ENCODE data around the gene CDK14. TPM values are rescaled to one million over a fixed set of nuclear protein-coding genes. Genes with fewer than 3 reads are reported as not detected.

The CDK14 gene
- total RNA-seq, 1 experiment from 2014 or later: 39.1 TPM

DNA sequence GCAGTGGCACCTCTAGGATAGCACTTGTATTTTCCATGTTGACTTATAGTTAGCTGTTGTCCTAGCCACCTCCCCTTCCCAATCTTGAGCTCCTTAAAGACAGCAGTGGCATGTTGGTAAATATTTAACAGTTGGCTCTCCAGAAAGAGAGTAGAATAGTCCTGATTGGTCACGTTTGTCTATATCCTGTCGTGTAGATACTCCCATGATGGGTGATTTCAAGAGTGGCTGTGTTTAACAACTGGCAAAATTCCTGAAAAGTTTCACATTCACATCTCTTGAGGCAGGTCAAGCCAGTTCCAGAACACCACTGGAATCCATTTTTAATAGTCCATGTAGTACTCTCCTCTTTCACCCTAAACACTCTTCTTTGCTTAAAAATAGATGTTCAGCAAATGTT is 599.9 kb downstream of the CDK14 start:
- Histone ChIP-seq H4K20me1 (ENCODE audit: insufficient read depth) (no peaks in the 10 kb centered on the region), H3K9me3 (ENCODE audit: insufficient read depth, low read depth) (no peaks in the 10 kb centered on the region), H3F3A (ENCODE audit: insufficient read depth, low read depth) (no peaks in the 10 kb centered on the region), H3K9me2 (ENCODE audit: insufficient read depth) (no peaks in the 10 kb centered on the region), H3K36me3 (ENCODE audit: low read depth) (no peaks in the 10 kb centered on the region), H3K79me2 (ENCODE audit: low read depth) (no peaks in the 10 kb centered on the region), H3K27me3 (ENCODE audit: insufficient read depth, low read depth) (no peaks in the 10 kb centered on the region), H3K4me2 (no peak overlapping the region), H3K27ac (no peak overlapping the region), H3K4me3 (no peak overlapping the region), H3K4me1 (replicated peaks; ENCODE audit: insufficient read depth) (no peaks in the 10 kb centered on the region), H2AFZ (no peak overlapping the region)
- ChIA-PET CTCF (no interaction called here), POLR2A (ENCODE audit: unreplicated experiment) (no interaction called here)
- intact Hi-C loops (cut with micrococcal nuclease; ENCODE audit: unreplicated experiment): no loop called here
- TF ChIP-seq EZH2 (IDR thresholded peaks at IDR 0.05; ENCODE audit: low read depth): no peak
- TF ChIP-seq, protein P1, sequence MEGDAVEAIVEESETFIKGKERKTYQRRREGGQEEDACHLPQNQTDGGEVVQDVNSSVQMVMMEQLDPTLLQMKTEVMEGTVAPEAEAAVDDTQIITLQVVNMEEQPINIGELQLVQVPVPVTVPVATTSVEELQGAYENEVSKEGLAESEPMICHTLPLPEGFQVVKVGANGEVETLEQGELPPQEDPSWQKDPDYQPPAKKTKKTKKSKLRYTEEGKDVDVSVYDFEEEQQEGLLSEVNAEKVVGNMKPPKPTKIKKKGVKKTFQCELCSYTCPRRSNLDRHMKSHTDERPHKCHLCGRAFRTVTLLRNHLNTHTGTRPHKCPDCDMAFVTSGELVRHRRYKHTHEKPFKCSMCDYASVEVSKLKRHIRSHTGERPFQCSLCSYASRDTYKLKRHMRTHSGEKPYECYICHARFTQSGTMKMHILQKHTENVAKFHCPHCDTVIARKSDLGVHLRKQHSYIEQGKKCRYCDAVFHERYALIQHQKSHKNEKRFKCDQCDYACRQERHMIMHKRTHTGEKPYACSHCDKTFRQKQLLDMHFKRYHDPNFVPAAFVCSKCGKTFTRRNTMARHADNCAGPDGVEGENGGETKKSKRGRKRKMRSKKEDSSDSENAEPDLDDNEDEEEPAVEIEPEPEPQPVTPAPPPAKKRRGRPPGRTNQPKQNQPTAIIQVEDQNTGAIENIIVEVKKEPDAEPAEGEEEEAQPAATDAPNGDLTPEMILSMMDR (conservative IDR thresholded peaks at IDR 0.05): no peak
- no TSS peak for BruUV-seq (replicated peaks)
- no peak for DNase-seq

DNA sequence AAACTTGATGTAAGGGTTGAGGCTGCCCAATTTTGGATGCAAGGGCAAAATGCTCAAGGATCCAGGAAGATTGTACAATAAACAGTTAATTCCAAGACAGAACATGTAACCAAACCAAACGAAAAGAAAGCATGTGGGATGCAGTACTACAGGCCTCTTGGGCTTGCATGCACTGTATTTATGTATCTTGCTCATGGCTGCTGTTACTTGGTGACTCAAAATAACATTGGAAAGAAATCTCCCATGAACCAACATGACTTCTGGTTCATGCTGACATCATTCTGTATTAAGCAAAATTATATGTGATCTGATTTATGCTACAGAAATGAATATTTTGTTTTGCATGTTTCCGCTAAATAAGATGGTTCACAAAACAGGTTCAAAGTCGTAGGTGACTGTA is 602.2 kb downstream of the CDK14 start:
- POLR2A ChIA-PET (ENCODE audit: unreplicated experiment): no interaction called here
- no peak for DNase-seq
- no peaks in the 10 kb centered on the region for H3F3A ChIP-seq (ENCODE audit: insufficient read depth, low read depth)

DNA sequence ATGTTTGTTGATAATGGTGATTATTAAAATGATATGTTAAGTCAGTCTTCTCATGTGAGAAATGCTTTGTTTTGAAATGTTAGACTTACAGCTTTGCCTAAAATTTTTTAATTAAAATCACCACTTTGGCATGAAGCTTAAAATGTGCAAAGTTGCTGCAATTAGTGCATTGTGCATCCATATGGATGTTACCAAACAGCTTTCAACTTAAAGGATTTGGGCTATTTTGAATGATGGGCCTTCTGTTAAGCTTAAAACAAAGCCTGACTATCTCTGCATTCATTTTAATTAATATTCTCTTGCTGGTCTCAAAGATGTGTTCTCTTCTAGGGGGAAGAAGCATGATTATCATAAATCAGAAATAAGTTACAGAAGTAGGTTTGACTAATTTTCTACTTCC is 603.5 kb downstream of the CDK14 start:
- CTCF ChIA-PET: no interaction called here
- BruUV-seq (replicated peaks): no TSS peak
- Histone ChIP-seq H3K27me3 (ENCODE audit: insufficient read depth, low read depth) (no peaks in the 10 kb centered on the region), H4K20me1 (ENCODE audit: insufficient read depth) (no peaks in the 10 kb centered on the region), H3K4me2 (no peak overlapping the region), H3K4me3 (no peak overlapping the region), H3K36me3 (ENCODE audit: low read depth) (no peaks in the 10 kb centered on the region), H3K4me1 (replicated peaks; ENCODE audit: insufficient read depth) (no peaks in the 10 kb centered on the region), H3K27ac (no peak overlapping the region), H3K9me3 (ENCODE audit: insufficient read depth, low read depth) (no peaks in the 10 kb centered on the region), H3F3A (ENCODE audit: insufficient read depth, low read depth) (no peaks in the 10 kb centered on the region), H3K9me2 (ENCODE audit: insufficient read depth) (no peaks in the 10 kb centered on the region), H2AFZ (no peak overlapping the region), H3K79me2 (ENCODE audit: low read depth) (no peaks in the 10 kb centered on the region)
- intact Hi-C loops (cut with micrococcal nuclease; ENCODE audit: unreplicated experiment): no loop called here
- TF ChIP-seq, protein P1 (conservative IDR thresholded peaks at IDR 0.05): no peak
- TF ChIP-seq EZH2 (IDR thresholded peaks at IDR 0.05; ENCODE audit: low read depth): no peak
- POLR2A ChIA-PET (ENCODE audit: unreplicated experiment): no interaction called here
- no peak for DNase-seq

More for the DNA sequence above, 602.2 kb downstream of the CDK14 start:
- Histone ChIP-seq H3K9me2 (ENCODE audit: insufficient read depth) (no peaks in the 10 kb centered on the region), H3K4me3 (no peak overlapping the region), H3K27me3 (ENCODE audit: insufficient read depth, low read depth) (no peaks in the 10 kb centered on the region), H2AFZ (no peak overlapping the region), H3K4me1 (replicated peaks; ENCODE audit: insufficient read depth) (no peaks in the 10 kb centered on the region), H3K9me3 (ENCODE audit: insufficient read depth, low read depth) (no peaks in the 10 kb centered on the region), H3K36me3 (ENCODE audit: low read depth) (no peaks in the 10 kb centered on the region), H3K4me2 (no peak overlapping the region), H3K27ac (no peak overlapping the region), H3K79me2 (ENCODE audit: low read depth) (no peaks in the 10 kb centered on the region), H4K20me1 (ENCODE audit: insufficient read depth) (no peaks in the 10 kb centered on the region)
- intact Hi-C loops (cut with micrococcal nuclease; ENCODE audit: unreplicated experiment): no loop called here
- CTCF ChIA-PET: no interaction called here
- TF ChIP-seq, protein P1 (conservative IDR thresholded peaks at IDR 0.05): no peak
- TF ChIP-seq EZH2 (IDR thresholded peaks at IDR 0.05; ENCODE audit: low read depth): no peak
- BruUV-seq (replicated peaks): no TSS peak
